GM10266 (cell line): ENCODE results near the gene TUNAR.

ENCODE experiments used
- DNase-seq: peaks from one replicate; pipeline ENCODE4 v3.0.0; 2012; ENCODE audit errors: extremely low spot score
- TF ChIP-seq, protein P1 (sequence below): IDR thresholded peaks from 2 replicates; pipeline ENCODE4 v1.5.1; 2012; ENCODE audit warnings: mild to moderate bottlenecking, low read depth; ENCODE audit not compliant: control insufficient read depth, insufficient read depth; ENCODE audit errors: missing control alignments

TUNAR gene

GRCh38 chr14:95850429-95850828 is 26.2 kb upstream of the TUNAR start:
- TF ChIP-seq, protein P1, sequence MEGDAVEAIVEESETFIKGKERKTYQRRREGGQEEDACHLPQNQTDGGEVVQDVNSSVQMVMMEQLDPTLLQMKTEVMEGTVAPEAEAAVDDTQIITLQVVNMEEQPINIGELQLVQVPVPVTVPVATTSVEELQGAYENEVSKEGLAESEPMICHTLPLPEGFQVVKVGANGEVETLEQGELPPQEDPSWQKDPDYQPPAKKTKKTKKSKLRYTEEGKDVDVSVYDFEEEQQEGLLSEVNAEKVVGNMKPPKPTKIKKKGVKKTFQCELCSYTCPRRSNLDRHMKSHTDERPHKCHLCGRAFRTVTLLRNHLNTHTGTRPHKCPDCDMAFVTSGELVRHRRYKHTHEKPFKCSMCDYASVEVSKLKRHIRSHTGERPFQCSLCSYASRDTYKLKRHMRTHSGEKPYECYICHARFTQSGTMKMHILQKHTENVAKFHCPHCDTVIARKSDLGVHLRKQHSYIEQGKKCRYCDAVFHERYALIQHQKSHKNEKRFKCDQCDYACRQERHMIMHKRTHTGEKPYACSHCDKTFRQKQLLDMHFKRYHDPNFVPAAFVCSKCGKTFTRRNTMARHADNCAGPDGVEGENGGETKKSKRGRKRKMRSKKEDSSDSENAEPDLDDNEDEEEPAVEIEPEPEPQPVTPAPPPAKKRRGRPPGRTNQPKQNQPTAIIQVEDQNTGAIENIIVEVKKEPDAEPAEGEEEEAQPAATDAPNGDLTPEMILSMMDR: no peak

GRCh38 chr14:95855606-95856005 is 21.0 kb upstream of the TUNAR start:
- DNase-seq: no peak
- TF ChIP-seq, protein P1: no peak

More at GRCh38 chr14:95850429-95850828, 26.2 kb upstream of the TUNAR start:
- DNase-seq: no peak

DNA sequence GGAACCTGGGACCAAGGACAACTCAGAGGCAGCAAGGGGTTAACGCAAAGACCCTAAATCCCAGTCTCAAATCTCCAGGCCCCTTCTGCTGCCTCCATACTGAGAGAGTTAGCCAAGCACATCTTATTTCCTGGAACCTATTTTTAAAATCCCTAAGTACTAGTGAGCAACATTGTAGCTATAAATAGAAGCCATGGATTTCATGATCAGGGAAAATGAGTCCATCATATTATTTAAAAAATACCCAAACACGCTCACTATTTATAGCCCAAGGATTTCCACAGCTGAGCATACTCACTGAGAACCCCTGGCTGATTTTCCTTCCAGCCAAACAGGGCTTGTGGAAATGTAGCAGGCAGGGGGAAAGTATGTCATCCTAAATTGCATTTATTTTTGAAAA is 19.4 kb upstream of the TUNAR start:
- no peak for DNase-seq
- TF ChIP-seq, protein P1: no peak

DNA sequence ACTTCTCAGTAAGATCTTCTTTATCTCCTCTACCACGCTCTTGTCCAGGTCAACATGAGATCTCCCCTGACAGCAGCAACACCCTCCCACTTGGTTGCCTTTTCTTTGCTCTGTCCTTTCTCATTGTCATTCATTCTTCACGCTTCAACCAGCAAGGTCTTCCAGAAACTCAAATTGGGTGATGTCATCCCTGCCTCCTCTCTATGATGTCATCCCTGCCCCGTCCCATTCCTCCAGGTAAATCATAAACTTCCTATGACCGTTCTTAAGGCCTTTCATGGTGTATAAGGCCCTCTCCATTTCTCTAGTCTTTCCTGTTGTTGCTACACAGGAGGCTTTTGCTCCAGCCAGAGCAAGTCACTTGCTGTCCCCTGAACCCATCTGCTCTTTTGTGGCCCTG is 17.7 kb upstream of the TUNAR start:
- TF ChIP-seq, protein P1: no peak
- DNase-seq: no peak

DNA sequence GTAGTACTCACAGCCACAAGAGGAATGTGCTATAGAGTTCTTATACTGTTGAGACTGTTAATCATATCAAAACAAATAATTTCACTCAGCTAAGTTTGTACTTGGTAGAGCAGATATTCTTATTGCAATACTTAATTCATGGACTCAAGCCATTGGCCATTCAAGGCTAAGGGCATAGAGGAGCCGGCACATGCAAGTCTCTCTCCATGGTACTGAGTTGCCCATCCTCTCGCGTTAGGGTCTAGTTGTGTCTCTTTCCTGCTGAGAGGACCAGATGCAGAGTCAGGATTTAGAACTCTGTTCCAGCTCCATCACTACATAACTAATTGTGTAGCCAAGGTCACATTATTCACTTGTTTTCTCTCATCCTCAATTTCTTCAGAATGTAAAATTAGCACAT is 14.4 kb upstream of the TUNAR start:
- TF ChIP-seq, protein P1: no peak
- no peak for DNase-seq

DNA sequence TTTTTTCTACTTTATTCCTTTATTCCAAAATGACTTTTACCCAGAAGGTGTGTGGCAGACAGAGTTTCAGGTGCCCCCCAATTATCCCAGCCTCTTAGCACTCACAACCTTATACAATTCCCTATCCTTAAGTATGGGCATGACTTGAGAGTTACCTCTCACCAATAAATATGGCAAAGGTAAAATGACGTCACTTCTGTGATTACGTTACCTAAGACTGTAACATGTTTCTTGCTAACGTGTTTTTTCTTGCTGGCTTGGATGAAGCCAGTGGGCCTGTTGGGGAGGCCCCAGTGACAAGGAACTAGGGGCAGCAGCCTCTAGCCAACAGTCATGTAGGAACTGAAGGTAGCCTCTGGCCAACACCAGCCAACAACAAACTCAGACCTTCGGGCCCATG is 13.3 kb upstream of the TUNAR start:
- no peak for DNase-seq
- TF ChIP-seq, protein P1: no peak

DNA sequence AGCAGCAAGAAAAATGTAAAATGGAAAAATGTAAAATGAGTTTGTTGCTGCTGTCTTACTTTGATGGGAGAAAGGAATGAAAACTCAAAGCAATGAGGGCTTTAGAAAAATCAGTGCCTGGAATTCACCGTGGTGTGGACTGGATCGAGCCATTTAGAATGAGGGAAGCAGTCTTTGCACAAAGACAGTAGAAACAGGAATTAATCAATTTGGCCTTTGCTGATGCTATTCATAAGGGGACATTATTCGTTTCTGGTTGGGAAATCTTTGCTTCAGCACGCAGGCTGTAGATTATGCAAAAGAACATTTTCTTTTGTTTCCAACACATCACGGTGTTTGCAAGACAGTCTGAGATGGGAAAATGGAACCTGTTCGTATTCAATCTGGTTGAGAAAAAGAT is 6.9 kb upstream of the TUNAR start:
- DNase-seq: no peak
- TF ChIP-seq, protein P1: no peak
